Endothelial cell of umbilical vein (primary cell): ENCODE results near the gene TSPAN9. TPM values are rescaled to one million over a fixed set of nuclear protein-coding genes. Genes with fewer than 3 reads are reported as not detected.

Experiments
- BruUV-seq: library from RNA; stranded (reverse); fragments of 400-500 nt; replicated peaks from 2 replicates; lab custom pipeline; 2021; lab: Mats Ljungman, UMichigan
- CTCF ChIA-PET: fragments of 300-600, 350-600 bp; sonication (Branson Sonifier 250); formaldehyde crosslinking; loops from one replicate; lab custom pipeline; 2021; ENCODE audit warnings: antibody characterized with exemption, inconsistent platforms; lab: Charles Lee
- POLR2A ChIA-PET: fragments of 300-600, 350-600 bp; sonication (Branson Sonifier 250); formaldehyde crosslinking; loops from one replicate; lab custom pipeline; 2021; ENCODE audit warnings: antibody characterized with exemption, inconsistent platforms; lab: Charles Lee
- DNase-seq: peaks from one replicate; pipeline ENCODE4 v3.0.0-alpha.2; 2011; ENCODE audit warnings: low read depth, low spot score
- FAIRE-seq: peaks from 2 replicates; lab custom pipeline; 2011; peaks lifted over from hg19 to GRCh38; lab: Jason Lieb, UNC
- H2AFZ ChIP-seq: 2 replicates; pipeline ENCODE4 v1.6.0; 2012; ENCODE audit warnings: low read depth, low read length, control low read depth, inconsistent platforms
- H3K27ac ChIP-seq: 2 replicates; pipeline ENCODE4 v1.5.1; 2011; ENCODE audit warnings: low read depth, mild to moderate bottlenecking, control low read depth, low read length, moderate library complexity; ENCODE audit not compliant: insufficient read depth
- H3K27me3 ChIP-seq, 2 experiments: 2 replicates each; pipeline versions ENCODE4 v1.6.0 to v1.6.1; 2011; ENCODE audit warnings: low read length in 2 of 2, mixed read lengths in 1 of 2; ENCODE audit not compliant: control insufficient read depth in 2 of 2, insufficient read depth in 2 of 2
- H3K36me3 ChIP-seq, 2 experiments: 2 replicates in 1 of 2; 3 replicates in 1 of 2; pipeline ENCODE4 v1.5.1; 2011; ENCODE audit warnings: low read length in 2 of 2, mild to moderate bottlenecking in 1 of 2, moderate library complexity in 1 of 2; ENCODE audit not compliant: control insufficient read depth in 2 of 2, insufficient read depth in 2 of 2; ENCODE audit errors: extremely low read depth in 1 of 2
- H3K4me1 ChIP-seq: 3 replicates; pipeline ENCODE4 v1.5.1; 2011; ENCODE audit warnings: mild to moderate bottlenecking, low read length; ENCODE audit not compliant: control insufficient read depth, insufficient read depth; ENCODE audit errors: extremely low read depth
- H3K4me2 ChIP-seq: 2 replicates; pipeline ENCODE4 v1.6.1; 2011; ENCODE audit warnings: low read length, control low read depth, mixed read lengths; ENCODE audit not compliant: insufficient read depth
- H3K4me3 ChIP-seq, 3 experiments: fragments of 200-600 bp in 1 of 3; sonication (generic), shearing (Covaris generic) in 1 of 3; replicated peaks in 1 of 3; 2 replicates each; pipeline ENCODE4 v1.5.1; 2011 to 2016; ENCODE audit warnings: control low read depth in 3 of 3, low read length in 3 of 3, mild to moderate bottlenecking in 2 of 3, inconsistent platforms in 1 of 3, low read depth in 1 of 3, moderate library complexity in 1 of 3; ENCODE audit not compliant: insufficient read depth in 1 of 3
- H3K79me2 ChIP-seq: 2 replicates; pipeline ENCODE4 v1.6.0; 2012; ENCODE audit warnings: low read length, inconsistent platforms; ENCODE audit not compliant: control insufficient read depth, insufficient read depth
- H3K9ac ChIP-seq: replicated peaks from 2 replicates; pipeline ENCODE3; 2011; ENCODE audit warnings: low read length, control low read depth; ENCODE audit not compliant: insufficient read depth; ENCODE audit errors: extremely low read depth
- H3K9me1 ChIP-seq: replicated peaks from 3 replicates; pipeline ENCODE4 v1.6.0; 2011; ENCODE audit warnings: mild to moderate bottlenecking, low read length; ENCODE audit not compliant: control insufficient read depth, insufficient read depth; ENCODE audit errors: extremely low read depth
- H3K9me3 ChIP-seq: replicated peaks from 2 replicates; pipeline ENCODE4 v1.5.1; 2012; ENCODE audit warnings: low read length, inconsistent platforms; ENCODE audit not compliant: control insufficient read depth, insufficient read depth
- H4K20me1 ChIP-seq: replicated peaks from 2 replicates; pipeline ENCODE3; 2011; ENCODE audit warnings: mild to moderate bottlenecking, low read length; ENCODE audit not compliant: control insufficient read depth, insufficient read depth; ENCODE audit errors: extremely low read depth
- EZH2 ChIP-seq: IDR thresholded peaks from 2 replicates; pipeline ENCODE4 v1.6.1; 2012; ENCODE audit warnings: borderline replicate concordance, low read depth, mild to moderate bottlenecking, moderate library complexity, low read length, inconsistent platforms; ENCODE audit not compliant: severe bottlenecking
- FOS ChIP-seq: IDR thresholded peaks from 2 replicates; pipeline ENCODE4 v1.6.1; 2011; ENCODE audit warnings: mild to moderate bottlenecking, low read length, moderate library complexity, borderline replicate concordance; ENCODE audit not compliant: insufficient read depth
- GATA2 ChIP-seq: IDR thresholded peaks from 2 replicates; pipeline ENCODE4 v1.7.0; 2011; ENCODE audit warnings: low read depth, mild to moderate bottlenecking, moderate library complexity, mixed read lengths, low read length; ENCODE audit not compliant: insufficient read length, insufficient read depth
- JUN ChIP-seq: IDR thresholded peaks from 2 replicates; pipeline ENCODE4 v1.6.1; 2011; ENCODE audit warnings: borderline replicate concordance, low read depth; ENCODE audit not compliant: insufficient read length, insufficient read depth
- MYC ChIP-seq: IDR thresholded peaks from one replicate; pipeline ENCODE4 v1.6.1; 2011; ENCODE audit warnings: mild to moderate bottlenecking, low read depth, low read length
- POLR2A ChIP-seq: IDR thresholded peaks from 2 replicates; pipeline ENCODE4 v1.6.1; 2012; ENCODE audit warnings: low read depth, mild to moderate bottlenecking, control low read depth, low read length
- POLR2AphosphoS5 ChIP-seq: IDR thresholded peaks from 2 replicates; pipeline ENCODE4 v1.6.1; 2012; ENCODE audit warnings: low read depth, mild to moderate bottlenecking, control low read depth, low read length, moderate library complexity; ENCODE audit not compliant: insufficient read depth
- dilution Hi-C: fragments of 300-500 bp; cut with MboI; formaldehyde crosslinking; loops from one replicate; pipeline ENCODE4 v1.15.0; 2019; ENCODE audit warnings: low sequenced_read_pairs; ENCODE audit not compliant: extremely low pct_ligation_motif_present
- intact Hi-C: fragments of 100-400 bp; cut with micrococcal nuclease; formaldehyde crosslinking; loops from one replicate; pipeline ENCODE4 v1.10.0; 2022
- polyA plus RNA-seq, 4 experiments: library from polyadenylated mRNA; depleted of rRNA in 3 of 4; stranded (reverse) in 3 of 4; unstranded in 1 of 4; fragments of >200 nt; gene quantifications; 2 replicates each; pipeline versions ENCODE4 v1.2.1 to v1.2.3, GENCODE V29; 2011 to 2012; ENCODE audit warnings: missing spikeins in 1 of 4
- total RNA-seq: library from RNA; stranded (reverse); gene quantifications from 2 replicates; pipeline ENCODE4 v1.2.3, GENCODE V29; 2021
- TF ChIP-seq, protein P1 (sequence below), 2 donors: IDR thresholded peaks; 1 replicate in 1 of 2; 2 replicates in 1 of 2; pipeline ENCODE4 v1.5.1; 2011; ENCODE audit warnings: low read length in 2 of 2, mild to moderate bottlenecking in 2 of 2, moderate library complexity in 2 of 2, control low read depth in 1 of 2, inconsistent platforms in 1 of 2, low read depth in 1 of 2; ENCODE audit not compliant: insufficient read depth in 1 of 2; ENCODE audit errors: extremely low read depth in 1 of 2
- TF ChIP-seq, protein P2 (sequence below): IDR thresholded peaks from 2 replicates; pipeline ENCODE4 v1.6.1; 2011; ENCODE audit not compliant: insufficient read depth, insufficient read length

The TSPAN9 gene
- total and polyA plus RNA-seq, 2 donors (not counting 3 experiments of a cell fraction or from before 2014, with no cell fraction given): 43.3 to 66.8 TPM

DNA sequence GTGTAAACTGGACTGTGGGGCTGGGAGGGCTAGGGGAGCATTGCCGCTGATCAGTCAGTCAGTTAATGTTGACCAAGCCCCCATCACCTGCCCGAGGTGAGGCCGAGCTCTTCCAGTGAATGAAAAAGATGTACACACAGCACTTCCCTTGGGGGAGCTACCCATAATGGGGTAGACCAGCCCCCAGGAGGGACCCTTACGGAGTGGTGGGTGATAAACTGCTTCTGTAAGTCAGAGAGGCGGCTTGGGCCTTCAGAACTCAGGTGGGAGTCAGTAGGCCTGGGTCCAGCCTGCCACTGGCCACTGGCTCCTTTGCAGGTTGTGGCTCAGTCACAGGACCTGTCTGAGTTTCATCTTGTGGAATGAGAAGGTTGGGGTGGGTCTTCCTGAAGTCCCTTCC, 43.5 kb downstream of the TSPAN9 start:
- Histone ChIP-seq H3K36me3 (peaks cover 0 to 1% of the 10 kb centered on the region in 2 experiments), H3K4me1 (peaks cover 39% of the 10 kb centered on the region), H3K4me2 (no peak overlapping the region), H3K79me2 (no peaks in the 10 kb centered on the region), H3K4me3 (no peak overlapping the region), H3K27ac (no peak overlapping the region), H3K9me3 (no peaks in the 10 kb centered on the region), H3K27me3 (no peaks in the 10 kb centered on the region), H2AFZ (no peak overlapping the region), H3K9me1 (no peaks in the 10 kb centered on the region), H3K9ac (no peak overlapping the region), H4K20me1 (no peaks in the 10 kb centered on the region)
- intact Hi-C loops (no loop called here), dilution Hi-C loops (no loop called here)
- FAIRE-seq: no peak
- ChIA-PET POLR2A (interaction anchor here (0.7 kb wide), 1 partner anchor 59 kb away, joined by 7 read pairs; no protein-coding TSS in a partner anchor), CTCF (interaction anchor here (1.0 to 4.0 kb wide), 4 partner anchors 10 to 155 kb away, joined by 3 to 62 read pairs (median 5); no protein-coding TSS in a partner anchor)
- DNase-seq: no peak
- TF ChIP-seq EZH2 (no peak), JUN (no peak), GATA2 (no peak), POLR2A (no peak), POLR2AphosphoS5 (no peak), FOS (no peak), MYC (no peak)
- TF ChIP-seq, protein P1, sequence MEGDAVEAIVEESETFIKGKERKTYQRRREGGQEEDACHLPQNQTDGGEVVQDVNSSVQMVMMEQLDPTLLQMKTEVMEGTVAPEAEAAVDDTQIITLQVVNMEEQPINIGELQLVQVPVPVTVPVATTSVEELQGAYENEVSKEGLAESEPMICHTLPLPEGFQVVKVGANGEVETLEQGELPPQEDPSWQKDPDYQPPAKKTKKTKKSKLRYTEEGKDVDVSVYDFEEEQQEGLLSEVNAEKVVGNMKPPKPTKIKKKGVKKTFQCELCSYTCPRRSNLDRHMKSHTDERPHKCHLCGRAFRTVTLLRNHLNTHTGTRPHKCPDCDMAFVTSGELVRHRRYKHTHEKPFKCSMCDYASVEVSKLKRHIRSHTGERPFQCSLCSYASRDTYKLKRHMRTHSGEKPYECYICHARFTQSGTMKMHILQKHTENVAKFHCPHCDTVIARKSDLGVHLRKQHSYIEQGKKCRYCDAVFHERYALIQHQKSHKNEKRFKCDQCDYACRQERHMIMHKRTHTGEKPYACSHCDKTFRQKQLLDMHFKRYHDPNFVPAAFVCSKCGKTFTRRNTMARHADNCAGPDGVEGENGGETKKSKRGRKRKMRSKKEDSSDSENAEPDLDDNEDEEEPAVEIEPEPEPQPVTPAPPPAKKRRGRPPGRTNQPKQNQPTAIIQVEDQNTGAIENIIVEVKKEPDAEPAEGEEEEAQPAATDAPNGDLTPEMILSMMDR (IDR thresholded peaks at IDR 0.05; ENCODE audit: extremely low read depth in 1 of 2, insufficient read depth in 1 of 2, low read depth in 1 of 2, low read length in 2 of 2): no peak
- TF ChIP-seq, protein P2, sequence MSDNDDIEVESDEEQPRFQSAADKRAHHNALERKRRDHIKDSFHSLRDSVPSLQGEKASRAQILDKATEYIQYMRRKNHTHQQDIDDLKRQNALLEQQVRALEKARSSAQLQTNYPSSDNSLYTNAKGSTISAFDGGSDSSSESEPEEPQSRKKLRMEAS: no peak
- no TSS peak for BruUV-seq
